Heart left ventricle (tissue), 16 donors: Measurements from ENCODE around the gene SUSD2. TPM values are rescaled to one million over a fixed set of nuclear protein-coding genes. Genes with fewer than 3 reads are reported as not detected.

Source experiments
- ATAC-seq, 4 donors: fragments of 200-7000 bp; cut with Tn5 transposase; one replicate each; pipeline ENCODE4 v1.9.1; 2020 to 2022; ENCODE audit warnings: moderate library complexity in 4 of 4, mild to moderate bottlenecking in 3 of 4, moderate number of reproducible peaks in 1 of 4
- DNase-seq, 5 donors: peaks; one replicate each; pipeline ENCODE4 v3.0.0-alpha.2; 2020
- H3K27ac ChIP-seq, 12 donors: fragments of 200-600 bp; sonication (generic) in 4 of 12; one replicate each; pipeline versions ENCODE4 v1.5.0 to v1.8.0; 2016 to 2022; ENCODE audit warnings: mild to moderate bottlenecking in 2 of 12
- H3K27me3 ChIP-seq, 9 donors: fragments of 200-600 bp; sonication (generic) in 2 of 9; one replicate each; pipeline versions ENCODE4 v1.5.1 to v1.8.0; 2016 to 2022; ENCODE audit warnings: mild to moderate bottlenecking in 3 of 9
- H3K36me3 ChIP-seq, 9 donors: fragments of 200-600 bp; sonication (generic) in 2 of 9; one replicate each; pipeline versions ENCODE4 v1.5.0 to v1.8.0; 2018 to 2022; ENCODE audit warnings: mild to moderate bottlenecking in 2 of 9
- H3K4me1 ChIP-seq, 12 donors: fragments of 200-600 bp; sonication (generic) in 4 of 12; one replicate each; pipeline versions ENCODE4 v1.5.0 to v1.8.0; 2016 to 2022; ENCODE audit warnings: mild to moderate bottlenecking in 3 of 12
- H3K4me3 ChIP-seq, 12 donors: fragments of 200-600 bp; sonication (generic) in 4 of 12; one replicate each; pipeline versions ENCODE4 v1.5.0 to v1.8.0; 2017 to 2022; ENCODE audit warnings: mild to moderate bottlenecking in 9 of 12, moderate library complexity in 4 of 12
- H3K9me3 ChIP-seq, 12 donors: fragments of 200-600 bp; sonication (generic) in 4 of 12; one replicate each; pipeline versions ENCODE4 v1.5.0 to v1.8.0; 2016 to 2022; ENCODE audit warnings: mild to moderate bottlenecking in 1 of 12
- CTCF ChIP-seq, 12 donors: fragments of 200-600 bp; sonication (generic) in 4 of 12; IDR thresholded peaks; one replicate each; pipeline versions ENCODE4 v1.5.0 to v1.8.0; 2018 to 2022; ENCODE audit warnings: antibody characterized with exemption in 12 of 12, mild to moderate bottlenecking in 5 of 12
- POLR2A ChIP-seq, 2 donors: fragments of 450-650 bp; IDR thresholded peaks; one replicate each; pipeline ENCODE4 v1.6.1; 2017; ENCODE audit warnings: antibody characterized with exemption in 2 of 2, mild to moderate bottlenecking in 2 of 2, moderate library complexity in 2 of 2
- WGBS, 4 donors: extraction: QIAGEN DNeasy Blood & Tissue Kit in 2 of 4; methylation state at CpG; one replicate each; pipeline versions ENCODE4 v1.1.5 to v1.1.7; 2013 to 2018; 5-methylcytosine and 5-hydroxymethylcytosine counted together
- intact Hi-C, 10 donors: fragments of 100-400 bp; cut with DNase I; formaldehyde crosslinking; loops; one replicate each; pipeline versions ENCODE4 v1.11.1 to v1.14.2; 2022
- polyA plus RNA-seq, 2 donors: library from polyadenylated mRNA; stranded (reverse); fragments of 200-250 nt; gene quantifications; one replicate each; pipeline ENCODE4 v1.2.3, GENCODE V29; 2013
- total RNA-seq, 9 donors: library from RNA; depleted of rRNA in 2 of 9; stranded (reverse); fragments of >200 nt in 2 of 9; fragmentation: NEBNext Ultra II Directional in 3 of 9; extraction: Animal tissue kit (Norgen Biotek cat#: 25700) in 3 of 9; gene quantifications; one replicate each; pipeline versions ENCODE4 v1.1.0 to v1.2.4, GENCODE V29; 2016 to 2023
- donor health status: ischemic (EF 13 %, LVEDD 7.1; RV severe dilation, severe dysfunction).
- donor health status: healthy with polysubstance abuse.
- donor health status: DM: no; HTN: yes; CAD: no.
- donor health status: DM: no; HTN: no; CAD: no.
- donor health status: ischemic (EF 25% LVEDD 6.9; RV normal size, moderate dysfunction).
- donor health status: ischemic (EF 25% LVEDD 5.7; RV mildly dilated, moderate dysfunction).
- donor health status: healthy.
- donor health status: DM: yes; HTN: yes; CAD: no.
- donor health status: ischemic (EF 35%, LVEDD 5.7; RV mildly dilated, moderate dysfunction).
- donor health status: nonischemic (EF 11% LVEDD 7.7; RV severe dilation, severe dysfunction).
- donor health status: DM: yes; HTN: yes; CAD: no.
- donor health status: PGD.
- donor health status: ischemic (EF 29% LVEDD 5.4; RV normal size, mild dysfunction).
- donor health status: nonischemic (EF 23%, LVEDD 6.1; RV moderate dilation, normal function).

Gene SUSD2
- total and polyA plus RNA-seq, 11 donors: 1.5 to 12.6 (median 2.7) TPM

- H3K9me3 ChIP-seq: no peaks in the 10 kb centered on the region
- TF ChIP-seq CTCF (IDR thresholded peaks at IDR 0.05) (no peak), POLR2A (IDR thresholded peaks at IDR 0.05) (no peak)
- no peaks in the 10 kb centered on the region for H3K27me3 ChIP-seq
- peaks cover 0 to 3% (median 0%) of the 10 kb centered on the region in 9 donors for H3K36me3 ChIP-seq
- no peak overlapping the region for H3K4me3 ChIP-seq
- ATAC-seq: no peak
- 94 to 96% (median 95%) methylated on average over 4 of the region's 4 CpGs for WGBS, 4 donors
- no peak for DNase-seq
- intact Hi-C loops: no loop called here
- H3K27ac ChIP-seq: peak overlapping the region in 5 of 12 donors; percentile 5 to 88 (median 25)
- peaks cover 26 to 67% (median 51%) of the 10 kb centered on the region in 12 donors for H3K4me1 ChIP-seq
Observed at GRCh38 chr22:24149198-24149590, 32.1 kb upstream of the SUSD2 start.

GRCh38 chr22:24153353-24153752 is 27.9 kb upstream of the SUSD2 start:
- peaks cover 0 to 3% (median 0%) of the 10 kb centered on the region in 9 donors for H3K36me3 ChIP-seq
- no peak overlapping the region for H3K4me3 ChIP-seq
- DNase-seq: no peak
- intact Hi-C loops: loop anchor here in 1 of 10 donors (10.0 kb wide), 1 partner anchor 139 kb away; the partner anchor contains the start of gene CABIN1
- peaks cover 3 to 59% (median 37%) of the 10 kb centered on the region in 12 donors for H3K4me1 ChIP-seq
- no peak for TF ChIP-seq CTCF (IDR thresholded peaks at IDR 0.05)
- TF ChIP-seq POLR2A (IDR thresholded peaks at IDR 0.05): no peak
- no peak for ATAC-seq
- no peaks in the 10 kb centered on the region for H3K9me3 ChIP-seq
- 78 to 100% (median 81%) methylated on average over 1 to 3 of the region's 3 CpGs for WGBS, 4 donors
- H3K27ac ChIP-seq: peak overlapping the region in 1 of 12 donors; percentile 93
- no peaks in the 10 kb centered on the region for H3K27me3 ChIP-seq

GRCh38 chr22:24153959-24154358 is 27.3 kb upstream of the SUSD2 start:
- no peak for ATAC-seq

GRCh38 chr22:24154826-24155225 is 26.5 kb upstream of the SUSD2 start:
- ATAC-seq: no peak
- H3K27ac ChIP-seq: peak overlapping the region in 4 of 12 donors; percentile 81 to 94 (median 94)
- H3K36me3 ChIP-seq: peaks cover 0 to 1% (median 0%) of the 10 kb centered on the region in 9 donors
- H3K4me1 ChIP-seq: peaks cover 3 to 66% (median 41%) of the 10 kb centered on the region in 12 donors
- no peaks in the 10 kb centered on the region for H3K9me3 ChIP-seq
- intact Hi-C loops: loop anchor here in 3 of 10 donors (5.0 to 10.0 kb wide), 3 partner anchors 38 to 140 kb away; partner anchors contain the start of gene CABIN1 (in 1 of the 3)
- 87 to 90% (median 88%) methylated on average over 5 of the region's 5 CpGs for WGBS, 4 donors
- no peaks in the 10 kb centered on the region for H3K27me3 ChIP-seq
- H3K4me3 ChIP-seq: no peak overlapping the region
- no peak for TF ChIP-seq POLR2A (IDR thresholded peaks at IDR 0.05)
- TF ChIP-seq CTCF (IDR thresholded peaks at IDR 0.05): no peak
- no peak for DNase-seq

More at GRCh38 chr22:24153959-24154358, 27.3 kb upstream of the SUSD2 start:
- Histone ChIP-seq H3K36me3 (peaks cover 0 to 3% (median 0%) of the 10 kb centered on the region in 9 donors), H3K27me3 (no peaks in the 10 kb centered on the region), H3K27ac (peak overlapping the region in 1 of 12 donors; percentile 93), H3K4me3 (no peak overlapping the region), H3K4me1 (peaks cover 3 to 57% (median 36%) of the 10 kb centered on the region in 12 donors), H3K9me3 (no peaks in the 10 kb centered on the region)
- TF ChIP-seq POLR2A (IDR thresholded peaks at IDR 0.05) (no peak), CTCF (IDR thresholded peaks at IDR 0.05) (no peak)
- intact Hi-C loops: loop anchor here in 1 of 10 donors (10.0 kb wide), 1 partner anchor 139 kb away; the partner anchor contains the start of gene CABIN1
- WGBS, 4 donors: 92 to 100% (median 93%) methylated on average over 6 to 7 of the region's 7 CpGs
- DNase-seq: no peak
